Fibroblast of villous mesenchyme (primary cell): Measurements from ENCODE around the gene NBEA. TPM values are rescaled to one million over a fixed set of nuclear protein-coding genes. Genes with fewer than 3 reads are reported as not detected.

Experiments
- DNase-seq: peaks from one replicate; pipeline ENCODE4 v3.0.0-alpha.2; 2010; ENCODE audit warnings: low read depth
- H3K4me3 ChIP-seq: 2 replicates; pipeline ENCODE4 v1.5.1; 2011; ENCODE audit warnings: low read depth, mild to moderate bottlenecking, low read length
- total RNA-seq: library from RNA; depleted of rRNA; stranded (reverse); fragments of >200 nt; gene quantifications from 2 replicates; pipeline ENCODE4 v1.2.3, GENCODE V29; 2012
- TF ChIP-seq, protein P1 (sequence below): IDR thresholded peaks from 2 replicates; pipeline ENCODE4 v1.5.1; 2012; ENCODE audit warnings: low read depth, mild to moderate bottlenecking, low read length; ENCODE audit not compliant: insufficient read depth

NBEA gene
- total RNA-seq, 1 donor: 9.5 TPM

- TF ChIP-seq, protein P1, sequence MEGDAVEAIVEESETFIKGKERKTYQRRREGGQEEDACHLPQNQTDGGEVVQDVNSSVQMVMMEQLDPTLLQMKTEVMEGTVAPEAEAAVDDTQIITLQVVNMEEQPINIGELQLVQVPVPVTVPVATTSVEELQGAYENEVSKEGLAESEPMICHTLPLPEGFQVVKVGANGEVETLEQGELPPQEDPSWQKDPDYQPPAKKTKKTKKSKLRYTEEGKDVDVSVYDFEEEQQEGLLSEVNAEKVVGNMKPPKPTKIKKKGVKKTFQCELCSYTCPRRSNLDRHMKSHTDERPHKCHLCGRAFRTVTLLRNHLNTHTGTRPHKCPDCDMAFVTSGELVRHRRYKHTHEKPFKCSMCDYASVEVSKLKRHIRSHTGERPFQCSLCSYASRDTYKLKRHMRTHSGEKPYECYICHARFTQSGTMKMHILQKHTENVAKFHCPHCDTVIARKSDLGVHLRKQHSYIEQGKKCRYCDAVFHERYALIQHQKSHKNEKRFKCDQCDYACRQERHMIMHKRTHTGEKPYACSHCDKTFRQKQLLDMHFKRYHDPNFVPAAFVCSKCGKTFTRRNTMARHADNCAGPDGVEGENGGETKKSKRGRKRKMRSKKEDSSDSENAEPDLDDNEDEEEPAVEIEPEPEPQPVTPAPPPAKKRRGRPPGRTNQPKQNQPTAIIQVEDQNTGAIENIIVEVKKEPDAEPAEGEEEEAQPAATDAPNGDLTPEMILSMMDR: peak; percentile 73
- peak; percentile 42 for DNase-seq
- H3K4me3 ChIP-seq: no peak overlapping the region
Measured at GRCh38 chr13:35630551-35631275, 688.6 kb downstream of the NBEA start.

DNA sequence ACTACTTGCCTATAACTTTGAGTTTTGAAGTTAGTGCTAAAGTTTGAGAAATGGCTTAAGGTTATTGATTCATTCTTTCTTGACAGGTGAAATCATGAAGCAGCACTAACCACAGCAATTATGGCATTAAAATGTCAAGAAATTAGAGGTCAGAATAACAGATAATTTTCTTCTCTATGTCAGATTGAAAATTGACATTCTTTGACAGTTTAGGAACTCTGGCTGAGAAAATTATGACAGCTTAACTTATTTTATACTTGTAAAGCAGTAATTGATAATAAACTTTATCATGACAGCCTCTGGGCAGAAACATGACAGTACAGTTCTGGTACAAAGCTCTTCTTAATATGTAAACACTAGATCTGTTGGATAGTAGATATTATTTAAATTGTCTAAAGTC lies 689.6 kb downstream of the NBEA start:
- DNase-seq: no peak
- H3K4me3 ChIP-seq: no peak overlapping the region
- TF ChIP-seq, protein P1: no peak

- TF ChIP-seq, protein P1: no peak
- no peak overlapping the region for H3K4me3 ChIP-seq
Measured at GRCh38 chr13:35643625-35644024, 701.6 kb downstream of the NBEA start.

DNA sequence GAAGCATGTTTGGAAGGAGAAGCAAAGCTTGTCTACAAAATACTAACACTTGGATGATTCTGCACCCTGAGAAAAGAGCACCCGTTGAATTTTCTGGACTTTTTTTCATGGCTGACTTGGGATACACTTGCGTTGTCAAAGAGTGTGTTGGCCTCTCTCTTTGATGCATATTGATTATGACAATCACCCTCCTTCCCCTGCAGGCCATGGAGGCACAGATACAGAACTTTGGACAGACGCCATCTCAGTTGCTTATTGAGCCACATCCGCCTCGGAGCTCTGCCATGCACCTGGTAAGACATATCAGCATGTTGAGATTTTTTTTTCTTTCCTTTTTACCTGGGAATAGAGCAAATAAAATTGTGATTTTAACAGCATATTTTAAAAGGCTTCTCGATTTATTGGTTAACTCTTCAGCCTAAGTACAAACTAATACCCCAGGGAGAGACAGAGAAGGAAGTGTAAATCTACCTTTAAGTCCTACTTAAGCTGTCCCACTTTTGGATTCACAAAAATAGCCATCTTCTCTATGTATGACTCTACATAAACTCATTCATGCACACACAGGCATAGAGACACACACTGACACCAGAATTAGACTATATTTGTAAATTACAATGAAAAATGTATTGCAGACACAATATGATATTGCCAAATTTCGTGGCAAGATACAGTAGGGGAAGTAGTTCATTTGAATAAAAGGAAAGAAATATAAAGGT lies 704.1 kb downstream of the NBEA start:
- H3K4me3 ChIP-seq: no peak overlapping the region
- DNase-seq: no peak
- TF ChIP-seq, protein P1: no peak

More at GRCh38 chr13:35643625-35644024, 701.6 kb downstream of the NBEA start:
- no peak for DNase-seq

DNA sequence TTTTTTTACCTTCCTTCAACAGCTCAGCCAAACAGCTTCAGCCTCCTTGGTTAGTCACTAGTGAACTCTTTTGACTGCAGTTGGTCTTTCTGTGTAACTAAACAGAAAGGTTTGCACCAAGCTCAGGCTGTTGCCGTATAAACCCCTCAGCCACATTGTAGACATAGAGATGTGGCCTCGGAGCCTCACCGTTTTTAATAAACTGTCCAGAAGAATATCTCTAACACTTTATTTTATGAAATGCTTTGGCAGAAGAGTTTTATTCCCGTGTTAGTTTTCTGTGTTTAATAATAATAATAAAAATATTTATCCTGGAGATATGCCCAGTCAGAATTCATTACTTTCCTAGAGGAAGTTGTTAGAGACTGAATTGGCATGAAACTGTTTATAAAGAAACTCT lies 706.1 kb downstream of the NBEA start:
- DNase-seq: peak; percentile 4
- TF ChIP-seq, protein P1: no peak

DNA sequence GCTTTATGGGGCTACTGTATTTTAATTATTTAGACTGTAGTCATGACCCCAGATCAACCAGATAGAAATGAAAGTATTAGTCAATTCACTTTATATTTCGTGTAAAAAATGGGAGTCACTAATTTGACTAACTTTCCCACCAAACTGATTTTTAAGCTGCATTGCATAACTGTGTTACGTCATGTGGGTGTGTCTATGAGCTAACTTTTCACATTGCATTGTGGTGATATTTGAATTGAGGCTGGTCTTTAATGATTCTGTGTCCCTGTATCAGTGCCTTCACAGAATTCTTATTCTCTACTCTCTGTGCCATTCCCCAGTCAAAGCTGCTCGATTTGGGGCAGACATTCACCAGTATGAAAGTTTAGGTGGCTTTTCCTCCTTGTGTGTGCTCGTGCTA lies 707.1 kb downstream of the NBEA start:
- H3K4me3 ChIP-seq: no peak overlapping the region
- DNase-seq: peak; percentile 32
- TF ChIP-seq, protein P1: no peak

More for the DNA sequence above, 706.1 kb downstream of the NBEA start:
- no peak overlapping the region for H3K4me3 ChIP-seq
